Bronchial epithelial cell (primary cell): ENCODE measurements around the gene SDK2. TPM values are rescaled to one million over a fixed set of nuclear protein-coding genes. Genes with fewer than 3 reads are reported as not detected.

Experiments
- DNase-seq: peaks from one replicate; pipeline ENCODE4 v3.0.0-alpha.2; 2010; ENCODE audit warnings: low read depth
- FAIRE-seq: peaks from 2 replicates; lab custom pipeline; 2011; peaks lifted over from hg19 to GRCh38; lab: Jason Lieb, UNC
- H3K27me3 ChIP-seq: 2 replicates; pipeline ENCODE4 v1.5.1; 2011; ENCODE audit warnings: low read length; ENCODE audit not compliant: control insufficient read depth, insufficient read depth
- H3K36me3 ChIP-seq: 2 replicates; pipeline ENCODE4 v1.5.1; 2011; ENCODE audit warnings: low read length; ENCODE audit not compliant: control insufficient read depth, insufficient read depth
- H3K4me3 ChIP-seq: 2 replicates; pipeline ENCODE4 v1.5.1; 2011; ENCODE audit warnings: mild to moderate bottlenecking, low read depth, low read length, control low read depth
- total RNA-seq: library from RNA; depleted of rRNA; stranded (reverse); fragments of >200 nt; gene quantifications from 2 replicates; pipeline ENCODE4 v1.2.1, GENCODE V29; 2014
- TF ChIP-seq, protein P1 (sequence below): IDR thresholded peaks from 2 replicates; pipeline ENCODE4 v1.5.1; 2011; ENCODE audit warnings: mild to moderate bottlenecking, moderate library complexity, low read length, control low read depth, inconsistent platforms; ENCODE audit not compliant: insufficient read depth, severe bottlenecking

Gene SDK2
- total RNA-seq, 1 donor from 2014 or later = 2.1 TPM

DNA sequence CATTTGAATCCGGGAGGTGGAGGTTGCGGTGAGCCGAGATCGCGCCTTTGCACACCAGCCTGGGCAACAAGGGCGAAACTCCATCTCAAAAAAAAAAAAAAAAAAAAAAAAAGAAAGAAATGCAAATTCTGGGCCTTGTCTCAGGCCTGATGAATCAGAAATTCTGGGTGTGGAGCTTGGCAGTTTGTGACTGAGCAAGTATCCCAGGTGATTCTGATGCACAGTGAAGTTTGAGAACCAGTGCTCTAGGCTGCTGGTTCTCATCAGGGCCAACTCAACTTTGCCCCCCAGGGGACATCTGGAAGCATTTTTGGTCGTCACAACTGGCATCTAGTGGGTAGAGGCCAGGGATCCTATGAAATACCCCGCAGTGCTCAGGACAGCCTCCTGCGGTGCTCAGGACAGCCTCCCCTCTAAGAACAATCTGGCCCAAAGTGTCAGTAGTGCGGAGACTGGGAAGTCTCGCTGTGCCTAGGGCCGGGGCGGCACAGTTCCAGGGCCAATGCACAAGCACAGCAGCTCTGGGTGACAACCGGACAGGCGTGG, 55.9 kb downstream of the SDK2 start:
- Histone ChIP-seq H3K4me3 (no peak overlapping the region), H3K36me3 (no peaks in the 10 kb centered on the region), H3K27me3 (no peaks in the 10 kb centered on the region)
- DNase-seq (peak; percentile 25), FAIRE-seq (no peak)
- TF ChIP-seq, protein P1, sequence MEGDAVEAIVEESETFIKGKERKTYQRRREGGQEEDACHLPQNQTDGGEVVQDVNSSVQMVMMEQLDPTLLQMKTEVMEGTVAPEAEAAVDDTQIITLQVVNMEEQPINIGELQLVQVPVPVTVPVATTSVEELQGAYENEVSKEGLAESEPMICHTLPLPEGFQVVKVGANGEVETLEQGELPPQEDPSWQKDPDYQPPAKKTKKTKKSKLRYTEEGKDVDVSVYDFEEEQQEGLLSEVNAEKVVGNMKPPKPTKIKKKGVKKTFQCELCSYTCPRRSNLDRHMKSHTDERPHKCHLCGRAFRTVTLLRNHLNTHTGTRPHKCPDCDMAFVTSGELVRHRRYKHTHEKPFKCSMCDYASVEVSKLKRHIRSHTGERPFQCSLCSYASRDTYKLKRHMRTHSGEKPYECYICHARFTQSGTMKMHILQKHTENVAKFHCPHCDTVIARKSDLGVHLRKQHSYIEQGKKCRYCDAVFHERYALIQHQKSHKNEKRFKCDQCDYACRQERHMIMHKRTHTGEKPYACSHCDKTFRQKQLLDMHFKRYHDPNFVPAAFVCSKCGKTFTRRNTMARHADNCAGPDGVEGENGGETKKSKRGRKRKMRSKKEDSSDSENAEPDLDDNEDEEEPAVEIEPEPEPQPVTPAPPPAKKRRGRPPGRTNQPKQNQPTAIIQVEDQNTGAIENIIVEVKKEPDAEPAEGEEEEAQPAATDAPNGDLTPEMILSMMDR = no peak

DNA sequence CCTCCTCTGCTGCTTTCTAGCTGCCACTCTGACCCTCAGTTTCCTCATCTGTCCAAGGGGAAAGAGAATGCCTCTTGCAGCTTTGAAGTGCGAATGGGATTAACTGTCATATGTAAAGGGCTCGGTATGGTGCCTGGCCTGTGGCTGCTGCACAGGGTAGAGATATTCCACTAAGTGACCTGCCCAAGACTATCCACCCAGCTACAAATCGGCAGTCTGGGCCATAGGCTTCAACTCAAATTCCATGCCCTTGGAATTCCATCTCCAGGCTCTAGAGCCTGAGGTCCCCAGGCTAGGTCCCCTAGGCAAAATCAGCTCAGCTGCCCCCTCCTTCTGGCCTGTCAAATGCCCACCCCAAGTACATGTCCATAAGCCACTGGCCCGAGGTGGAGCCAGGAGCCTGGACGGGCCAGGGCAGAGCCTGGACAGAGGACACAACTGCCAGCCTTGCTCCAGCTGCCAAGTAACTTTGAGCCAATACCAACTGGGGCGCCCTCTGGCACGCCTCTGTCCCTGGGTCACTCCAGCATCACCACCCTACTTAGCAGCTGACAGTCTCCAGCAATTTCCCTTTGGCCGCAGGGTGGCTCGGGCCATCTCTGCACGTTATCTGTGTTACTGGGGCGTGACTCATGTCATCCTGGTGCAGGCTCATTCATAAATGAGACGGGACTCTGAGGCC, 57.2 kb downstream of the SDK2 start:
- Histone ChIP-seq H3K4me3 (no peak overlapping the region), H3K27me3 (no peaks in the 10 kb centered on the region), H3K36me3 (no peaks in the 10 kb centered on the region)
- DNase-seq (no peak), FAIRE-seq (no peak)
- TF ChIP-seq, protein P1 = no peak

DNA sequence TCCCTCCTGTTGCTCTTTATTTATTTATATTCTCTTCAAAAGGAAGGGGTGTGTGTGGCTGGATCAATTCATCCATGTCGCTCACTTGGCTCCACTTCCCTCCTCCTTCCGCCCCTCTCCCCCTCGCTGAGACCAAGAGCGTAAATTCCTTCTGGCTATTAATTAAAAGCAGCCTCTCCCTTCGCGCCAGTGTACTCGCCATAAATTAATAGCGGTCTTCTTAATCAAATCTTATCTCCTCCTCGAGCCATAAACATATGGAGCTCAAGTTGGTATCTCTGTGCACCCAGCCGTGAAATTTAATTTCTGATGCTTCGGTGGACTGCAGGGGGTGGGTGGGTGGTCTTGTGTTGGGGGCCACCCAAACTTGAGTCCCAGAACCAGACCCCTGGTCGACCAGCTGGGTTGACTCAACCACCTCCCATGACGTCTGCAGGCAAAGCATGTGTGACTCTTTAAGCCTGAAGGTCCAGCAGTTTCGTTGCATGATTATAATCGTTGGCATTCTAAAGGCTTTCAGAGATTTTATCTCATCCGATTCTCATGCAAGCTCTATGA, 57.9 kb downstream of the SDK2 start:
- Histone ChIP-seq H3K4me3 (no peak overlapping the region), H3K27me3 (no peaks in the 10 kb centered on the region), H3K36me3 (no peaks in the 10 kb centered on the region)
- DNase-seq (no peak), FAIRE-seq (no peak)
- TF ChIP-seq, protein P1 = no peak

DNA sequence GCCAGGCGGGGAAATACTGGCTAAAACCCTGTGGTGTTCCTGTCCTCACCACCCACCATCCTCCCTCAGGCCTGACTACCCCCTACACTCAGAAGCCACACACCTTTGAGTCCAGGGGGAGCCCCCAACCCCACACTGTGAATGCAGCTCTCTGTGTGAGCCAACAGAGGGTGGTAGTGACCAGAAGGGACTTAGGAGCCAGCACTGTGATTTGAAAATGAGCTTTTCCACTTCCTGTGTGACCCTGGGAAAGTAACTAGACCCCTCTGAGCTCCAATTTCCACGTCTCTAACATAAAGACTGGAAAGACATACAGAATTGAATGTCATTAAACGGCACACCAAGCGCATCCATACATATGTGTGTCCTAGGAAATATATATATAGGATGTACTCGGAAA, 58.7 kb downstream of the SDK2 start:
- no peaks in the 10 kb centered on the region for H3K27me3 ChIP-seq
- no peak for FAIRE-seq

DNA sequence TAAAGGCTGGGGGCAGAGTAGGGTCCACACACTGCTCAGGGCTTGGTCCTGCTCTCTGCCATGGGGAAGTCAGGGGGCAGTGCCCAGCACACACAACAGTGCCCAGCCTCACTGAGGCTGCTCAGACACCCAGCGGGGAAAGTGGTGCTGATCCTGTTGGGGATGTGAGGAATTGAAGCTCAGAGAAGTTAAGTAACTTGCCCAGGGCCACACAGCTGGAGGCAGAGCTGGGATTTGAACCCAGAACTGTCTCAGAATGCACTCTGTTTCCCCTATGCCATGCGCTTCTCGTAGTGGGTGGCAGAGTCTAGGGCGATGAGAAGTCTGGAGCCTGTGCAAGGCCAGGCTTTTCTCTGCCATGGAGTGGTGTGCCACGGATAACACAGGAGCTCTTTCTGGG, 59.3 kb downstream of the SDK2 start:
- H3K4me3 ChIP-seq = no peak overlapping the region
- DNase-seq (no peak), FAIRE-seq (no peak)
- H3K36me3 ChIP-seq = no peaks in the 10 kb centered on the region
- TF ChIP-seq, protein P1 = no peak
- no peaks in the 10 kb centered on the region for H3K27me3 ChIP-seq

More for the DNA sequence above, 58.7 kb downstream of the SDK2 start:
- no peak for DNase-seq
- no peak overlapping the region for H3K4me3 ChIP-seq
- TF ChIP-seq, protein P1 = no peak
- no peaks in the 10 kb centered on the region for H3K36me3 ChIP-seq
